ENCODE measurements around the gene FAM227B. TPM values are rescaled to one million over a fixed set of nuclear protein-coding genes. Genes with fewer than 3 reads are reported as not detected.

Gene FAM227B
- total and polyA plus RNA-seq, 2 of the 13 experiments (the other 11 are each of a cell fraction or from before 2014, with no cell fraction given), result 1.9 to 2.6 TPM

GRCh38 chr15:49620658-49621368 is at the start of gene FAM227B, which contains the start of gene DTWD1 (continued):
- TF ChIP-seq CERS6 (CRISPR knock-in tag; IDR thresholded peaks at IDR 0.05), result 0 out of 2 replicates have a peak, but pooled peaks have one; percentile 55
- TF ChIP-seq ZNF557 (CRISPR knock-in tag; IDR thresholded peaks at IDR 0.05), result peak; percentile 81; the same call in 1 of the 2 replicates
- TF ChIP-seq RFX3 (CRISPR knock-in tag; IDR thresholded peaks at IDR 0.05), result peak; percentile 87
- TF ChIP-seq ZNF710 (CRISPR knock-in tag; IDR thresholded peaks at IDR 0.05; ENCODE audit: borderline replicate concordance), result peak; percentile 78
- peak; percentile 79 for TF ChIP-seq PAXIP1 (CRISPR knock-in tag; conservative IDR thresholded peaks at IDR 0.05)
- TF ChIP-seq YY1 (IDR thresholded peaks at IDR 0.05; ENCODE audit: insufficient read depth, insufficient replicate concordance, low read depth, low read length), result peak; percentile 82
- peak; percentile 83 for TF ChIP-seq MED13 (CRISPR knock-in tag; IDR thresholded peaks at IDR 0.05)
- TF ChIP-seq CBX2 (IDR thresholded peaks at IDR 0.05; ENCODE audit: low read depth, low read length), result no peak; the same call in 1 of the 2 replicates
- TF ChIP-seq CBX2 (CRISPR knock-in tag; IDR thresholded peaks at IDR 0.05; ENCODE audit: low read depth), result 0 out of 2 replicates have a peak, but pooled peaks have one; percentile 72
- no peak for TF ChIP-seq ZNF850 (CRISPR knock-in tag; conservative IDR thresholded peaks at IDR 0.05)
- peak; percentile 99 for TF ChIP-seq ZMYM4 (CRISPR knock-in tag; IDR thresholded peaks at IDR 0.05)
- TF ChIP-seq ZNF503 (CRISPR knock-in tag; IDR thresholded peaks at IDR 0.05), result peak; percentile 88
- TF ChIP-seq RFXAP (CRISPR knock-in tag; IDR thresholded peaks at IDR 0.05; ENCODE audit: borderline replicate concordance), result peak; percentile 97
- peak; percentile 81; the same call in 1 of the 2 replicates for TF ChIP-seq ZNF678 (CRISPR knock-in tag; IDR thresholded peaks at IDR 0.05)
- peak; percentile 82; the same call in 1 of the 2 replicates for TF ChIP-seq ZKSCAN8 (CRISPR knock-in tag; IDR thresholded peaks at IDR 0.05; ENCODE audit: borderline replicate concordance)
- TF ChIP-seq RORA (CRISPR knock-in tag; IDR thresholded peaks at IDR 0.05), result no peak
- TF ChIP-seq MTF1 (CRISPR knock-in tag; IDR thresholded peaks at IDR 0.05), result peak; percentile 88; the same call in 1 of the 2 replicates
- no peak for TF ChIP-seq FOXP1 (IDR thresholded peaks at IDR 0.05)
- peak; percentile 64 for TF ChIP-seq FOXP1 (CRISPR knock-in tag; IDR thresholded peaks at IDR 0.05)

All from HepG2 (cell line).